Thoracic aorta (tissue), 2 donors: ENCODE data around the gene PCSK1. TPM values are rescaled to one million over a fixed set of nuclear protein-coding genes. Genes with fewer than 3 reads are reported as not detected.
A peak's percentile ranks its signal among the peaks of the same experiment; 100 is the strongest.

Experiments
- ATAC-seq: fragments of 150-250 bp; one replicate; pipeline ENCODE4 v1.8.0; 2017; ENCODE audit warnings: low read depth; ENCODE audit not compliant: insufficient number of reproducible peaks, low FRiP score
- DNase-seq: peaks from one replicate; pipeline ENCODE4 v3.0.0-alpha.2; 2020; ENCODE audit warnings: low spot score
- H3K27ac ChIP-seq, 2 donors: fragments of 200-600 bp; sonication (generic); 1 replicate in 1 of 2; 2 replicates in 1 of 2; pipeline ENCODE4 v1.5.1; 2016; ENCODE audit warnings: mild to moderate bottlenecking in 2 of 2, moderate library complexity in 2 of 2
- H3K27me3 ChIP-seq: fragments of 200-600 bp; sonication (generic); replicated peaks from 2 replicates; pipeline ENCODE4 v1.6.0; 2016; ENCODE audit warnings: mild to moderate bottlenecking; ENCODE audit not compliant: insufficient read depth
- H3K36me3 ChIP-seq: fragments of 200-600 bp; sonication (generic); one replicate; pipeline ENCODE4 v1.5.1; 2016
- H3K4me1 ChIP-seq, 2 donors: fragments of 200-600 bp; sonication (generic); 1 replicate in 1 of 2; 2 replicates in 1 of 2; pipeline versions ENCODE4 v1.5.1 to v1.6.0; 2016; ENCODE audit warnings: low read depth in 2 of 2, mild to moderate bottlenecking in 1 of 2; ENCODE audit not compliant: control insufficient read depth in 1 of 2
- H3K4me3 ChIP-seq: fragments of 200-600 bp; sonication (generic); 2 replicates; pipeline ENCODE4 v1.5.1; 2016; ENCODE audit warnings: mild to moderate bottlenecking
- H3K9me3 ChIP-seq: fragments of 200-600 bp; sonication (generic); 2 replicates; pipeline ENCODE4 v1.5.1; 2016
- CTCF ChIP-seq: fragments of 200-600 bp; sonication (generic); IDR thresholded peaks from one replicate; pipeline ENCODE4 v1.5.1; 2019; ENCODE audit warnings: antibody characterized with exemption
- total RNA-seq, 2 donors: library from RNA; depleted of rRNA; stranded (reverse); fragments of >200 nt; gene quantifications; one replicate each; pipeline versions ENCODE4 v1.1.0 to v1.2.3, GENCODE V29; 2016

Gene PCSK1
- total RNA-seq = 1 to 10 TPM in 1 of 2 donors, under 1 TPM in 1; 0.14 to 3.2 TPM

DNA sequence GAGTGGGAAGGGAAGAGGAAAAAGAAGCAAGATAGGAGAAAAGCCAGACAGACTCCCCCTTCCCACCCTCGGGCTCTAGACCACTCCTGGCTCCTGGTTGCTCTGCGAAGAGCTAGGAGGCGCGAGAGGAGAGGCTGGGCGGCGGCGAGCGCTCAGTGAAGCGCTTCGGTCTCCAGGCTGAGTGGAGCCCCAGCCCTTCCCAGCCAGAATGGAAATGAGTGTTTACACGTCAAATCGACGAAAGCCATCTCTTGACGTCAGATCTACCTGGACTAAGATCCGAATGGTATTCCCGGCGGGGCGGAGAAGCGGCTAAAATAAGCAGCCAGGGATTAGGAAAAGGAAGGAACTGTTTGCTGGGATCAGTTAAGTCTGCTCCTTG, at the start of gene PCSK1:
Gene PCSK1 (minus strand): TSS at position 183 of the 382 bp plus-strand sequence. CDS start 206 bp downstream, outside the sequence.
- peaks cover 11% of the 10 kb centered on the region for H3K27me3 ChIP-seq
- ATAC-seq (no peak), DNase-seq (no peak)
- no peaks in the 10 kb centered on the region for H3K36me3 ChIP-seq
- H3K4me1 ChIP-seq = peaks cover 13 to 31% of the 10 kb centered on the region in 2 donors
- no peak within 1 kb of the TSS for H3K27ac ChIP-seq
- H3K9me3 ChIP-seq = no peaks in the 10 kb centered on the region
- peak within 1 kb of the TSS; percentile 56 for H3K4me3 ChIP-seq
- TF ChIP-seq CTCF = no peak

DNA sequence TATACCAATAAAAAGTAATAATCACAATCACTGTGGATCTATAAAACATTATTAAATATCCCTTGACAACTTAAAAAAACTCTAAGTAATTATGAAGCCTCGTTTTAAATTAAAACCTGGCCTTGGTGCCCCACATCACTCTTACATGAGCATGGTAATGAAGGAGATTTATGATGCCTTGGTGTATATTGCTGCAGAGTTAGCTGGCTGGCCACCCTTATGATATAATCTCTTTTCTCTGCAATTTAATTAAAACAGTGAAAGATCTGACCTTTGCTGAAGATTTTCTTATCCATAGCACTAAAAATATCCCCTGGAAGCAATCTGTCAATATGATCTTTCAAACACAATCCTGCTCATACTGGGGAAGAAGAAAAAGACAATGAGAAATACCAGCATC, 48.8 kb upstream of the PCSK1 start:
- H3K4me3 ChIP-seq = no peak overlapping the region
- ATAC-seq = no peak
- H3K27ac ChIP-seq = no peak overlapping the region
- TF ChIP-seq CTCF = no peak
- peaks cover 0 to 3% of the 10 kb centered on the region in 2 donors for H3K4me1 ChIP-seq
- no peaks in the 10 kb centered on the region for H3K36me3 ChIP-seq
- H3K27me3 ChIP-seq = no peaks in the 10 kb centered on the region
- no peak for DNase-seq
- no peaks in the 10 kb centered on the region for H3K9me3 ChIP-seq

DNA sequence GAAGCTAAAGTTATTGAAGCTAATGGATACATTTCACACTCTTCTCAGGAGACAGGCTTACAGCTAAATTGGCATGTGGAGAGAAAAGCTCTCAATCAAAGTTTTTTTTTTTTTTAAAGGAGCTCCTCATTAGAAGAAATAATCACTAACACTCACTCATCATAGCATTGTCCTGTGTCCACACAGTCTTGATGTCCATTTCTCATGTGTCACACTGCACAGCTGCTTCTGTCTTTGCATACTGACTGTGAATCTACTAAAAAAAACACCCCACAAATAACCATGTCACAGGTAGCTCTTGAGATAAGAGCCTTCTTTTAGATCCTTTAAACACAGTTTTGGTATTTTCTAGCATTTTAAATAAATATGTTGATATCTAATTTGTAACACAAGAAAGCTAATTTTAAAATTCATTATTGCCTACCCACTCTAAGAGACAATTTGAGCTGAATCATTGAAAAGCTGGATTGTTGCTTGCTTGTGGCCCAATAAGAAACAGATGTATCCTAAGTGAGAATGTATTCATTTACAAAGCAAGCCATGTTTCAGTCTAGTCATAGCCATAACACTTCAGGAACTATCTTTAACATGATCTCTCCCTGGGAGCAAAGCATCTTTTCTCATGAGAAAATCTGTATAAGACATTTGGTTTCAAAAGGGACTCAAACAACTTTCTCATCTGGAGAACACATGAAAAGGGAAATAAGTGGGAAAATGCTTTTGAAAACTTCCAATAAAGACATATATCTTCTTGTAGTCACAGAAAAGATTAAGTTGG, 48.1 kb upstream of the PCSK1 start:
- no peak overlapping the region for H3K27ac ChIP-seq
- H3K27me3 ChIP-seq = no peaks in the 10 kb centered on the region
- no peaks in the 10 kb centered on the region for H3K9me3 ChIP-seq
- H3K4me1 ChIP-seq = peaks cover 0 to 9% of the 10 kb centered on the region in 2 donors
- H3K4me3 ChIP-seq = no peak overlapping the region
- ATAC-seq (no peak), DNase-seq (no peak)
- TF ChIP-seq CTCF = no peak
- H3K36me3 ChIP-seq = no peaks in the 10 kb centered on the region

DNA sequence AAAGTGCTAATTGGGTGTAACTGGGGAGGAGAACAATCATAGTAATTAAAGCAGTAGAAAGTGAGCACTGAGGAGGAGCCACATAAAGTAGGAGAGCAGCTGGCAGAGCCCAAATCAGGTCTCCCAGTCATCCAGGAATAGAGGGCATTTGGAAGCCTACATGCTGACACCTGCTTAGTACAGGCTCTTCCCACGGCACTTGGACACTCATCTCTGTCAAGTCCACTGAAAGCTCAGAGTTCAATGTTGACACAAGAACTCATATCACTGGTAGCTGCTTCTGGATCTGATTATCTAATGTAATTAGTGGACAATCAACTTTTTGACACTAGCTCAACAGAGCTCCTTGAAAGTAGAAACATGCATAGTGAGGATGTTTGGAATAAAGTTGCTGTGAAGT, 45.9 kb upstream of the PCSK1 start:
- Histone ChIP-seq H3K27ac (no peak overlapping the region), H3K4me1 (peaks cover 0 to 18% of the 10 kb centered on the region in 2 donors), H3K4me3 (no peak overlapping the region), H3K36me3 (no peaks in the 10 kb centered on the region), H3K27me3 (no peaks in the 10 kb centered on the region), H3K9me3 (no peaks in the 10 kb centered on the region)
- TF ChIP-seq CTCF = no peak
- DNase-seq (no peak), ATAC-seq (no peak)

DNA sequence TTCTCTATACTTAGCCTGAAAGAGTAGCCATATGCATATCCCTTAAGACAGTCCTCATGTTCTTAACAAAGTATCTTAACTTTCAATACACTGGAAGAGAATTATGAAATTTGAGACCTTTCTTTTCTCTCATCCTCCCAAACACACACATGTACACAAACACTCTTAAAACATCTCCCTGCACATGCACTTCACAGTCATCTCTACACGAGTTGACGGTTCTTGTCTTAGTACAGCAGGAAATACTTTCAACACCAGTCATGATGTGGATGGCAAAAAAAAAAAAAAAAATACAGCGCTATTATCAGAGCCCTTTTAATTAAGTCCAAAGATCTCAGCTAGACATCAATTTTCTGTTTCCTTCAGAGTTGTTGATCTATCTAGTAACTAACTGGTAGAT, 43.6 kb upstream of the PCSK1 start:
- Histone ChIP-seq H3K27me3 (no peaks in the 10 kb centered on the region), H3K4me1 (peaks cover 0 to 22% of the 10 kb centered on the region in 2 donors), H3K4me3 (no peak overlapping the region), H3K36me3 (no peaks in the 10 kb centered on the region), H3K9me3 (no peaks in the 10 kb centered on the region), H3K27ac (no peak overlapping the region)
- ATAC-seq (no peak), DNase-seq (no peak)
- TF ChIP-seq CTCF = no peak
